ENCODE data around the gene KRTAP5-11.

KRTAP5-11 gene

DNA sequence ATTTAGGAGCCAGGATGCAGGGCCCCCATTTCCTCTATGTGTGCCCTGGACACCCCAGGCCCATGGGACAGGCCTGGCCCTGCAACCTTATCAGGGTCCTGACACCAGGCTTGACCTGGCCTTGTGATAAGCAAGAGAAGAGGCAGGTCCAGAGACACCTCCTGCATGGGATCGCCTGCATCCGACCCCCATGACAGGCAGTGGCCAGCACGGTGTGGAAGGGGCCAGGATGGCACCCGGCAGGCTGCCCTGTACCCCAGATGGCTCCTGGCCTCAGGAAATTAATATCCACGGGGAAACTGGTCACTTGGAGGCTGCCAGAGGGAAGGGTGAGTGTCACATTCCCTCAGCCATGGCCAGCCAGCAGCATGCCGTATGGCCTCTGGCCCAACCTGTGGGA is 27.7 kb downstream of the KRTAP5-11 start:
- Histone ChIP-seq H3K36me3 (no peaks in the 10 kb centered on the region), H3K27me3 (no peaks in the 10 kb centered on the region; a peak in 1 of 22 replicates), H4K20me1 (no peaks in the 10 kb centered on the region), H3K27ac (no peak overlapping the region), H3K9ac (no peak overlapping the region), H3K4me1 (peaks cover 0 to 18% (median 14%) of the 10 kb centered on the region in 10 experiments; a peak in 16 of 20 replicates), H3K9me3 (replicated peaks in 1 of 11) (no peaks in the 10 kb centered on the region), H3K4me2 (no peak overlapping the region), H3K4me3 (no peak overlapping the region)
- TF ChIP-seq Cebpa-rat (IDR thresholded peaks at IDR 0.05): no peak

DNA sequence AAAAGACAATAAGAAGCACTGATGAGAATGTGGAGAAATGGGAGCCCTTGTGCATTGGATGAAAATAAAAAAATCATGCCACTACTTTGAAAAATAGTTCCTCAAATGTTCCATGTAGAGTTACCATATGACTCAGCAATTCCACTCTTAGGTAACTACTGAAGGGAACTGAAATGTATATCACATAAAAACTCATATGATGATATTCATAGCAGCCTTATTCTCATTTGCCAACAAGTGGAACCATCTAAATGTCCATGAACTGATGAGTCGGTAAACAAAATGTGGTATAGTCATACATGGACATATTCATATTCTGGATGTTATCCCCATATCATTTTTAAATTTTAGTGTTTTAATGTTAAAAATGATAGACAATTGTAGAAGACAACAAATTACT is 31.0 kb downstream of the KRTAP5-11 start:
- Histone ChIP-seq H4K20me1 (no peaks in the 10 kb centered on the region; a peak in 1 of 22 replicates), H3K27me3 (peaks cover 0 to 5% (median 0%) of the 10 kb centered on the region in 11 experiments; a peak in 1 of 22 replicates), H3K27ac (peak overlapping the region in 4 of 11 experiments; percentile 17 to 52 (median 30); a peak in 2 of 22 replicates), H3K9me3 (replicated peaks in 1 of 11) (peaks cover 0 to 6% (median 2%) of the 10 kb centered on the region in 11 experiments; a peak in 10 of 22 replicates), H3K4me3 (no peak overlapping the region), H3K9ac (no peak overlapping the region), H3K4me2 (peak overlapping the region in 8 of 11 experiments; percentile 20 to 66 (median 44); a peak in 14 of 22 replicates), H3K4me1 (peaks cover 24 to 48% (median 36%) of the 10 kb centered on the region in 10 experiments), H3K36me3 (0 out of 22 replicates have a peak, but pooled peaks cover 0 to 4% (median 0%) of the 10 kb centered on the region in 11 experiments)
- TF ChIP-seq Cebpa-rat (IDR thresholded peaks at IDR 0.05): no peak

GRCh38 chr11:71548716-71549151 is 33.9 kb downstream of the KRTAP5-11 start:
- peaks cover 0 to 6% (median 0%) of the 10 kb centered on the region in 11 experiments; a peak in 1 of 22 replicates for H3K36me3 ChIP-seq
- H3K9ac ChIP-seq: no peak overlapping the region
- H4K20me1 ChIP-seq: no peaks in the 10 kb centered on the region; a peak in 1 of 22 replicates
- H3K9me3 ChIP-seq (replicated peaks in 1 of 11): peaks cover 10 to 23% (median 17%) of the 10 kb centered on the region in 11 experiments; a peak in 20 of 22 replicates
- 0 out of 22 replicates have a peak, but pooled peaks of 1 of the 11 experiments have one; percentile 12 for TF ChIP-seq Cebpa-rat (IDR thresholded peaks at IDR 0.05)
- H3K4me2 ChIP-seq: peak overlapping the region; percentile 33 to 74 (median 61); a peak in 21 of 22 replicates
- no peak overlapping the region for H3K4me3 ChIP-seq
- H3K27me3 ChIP-seq: peaks cover 0 to 5% (median 0%) of the 10 kb centered on the region in 11 experiments; a peak in 1 of 22 replicates
- H3K27ac ChIP-seq: no peak overlapping the region
- peaks cover 42 to 73% (median 57%) of the 10 kb centered on the region in 10 experiments for H3K4me1 ChIP-seq

GRCh38 chr11:71548120-71548519 is 34.6 kb downstream of the KRTAP5-11 start, which contains the start of gene KRTAP5-9:
Gene KRTAP5-9, plus strand, starts transcription at chr11:71548420. Its CDS starts 238 bp downstream, at chr11:71548658.
- H3K4me3 ChIP-seq: no peak within 1 kb of the TSS
- H3K36me3 ChIP-seq: peaks cover 0 to 6% (median 0%) of the 10 kb centered on the region in 11 experiments; a peak in 1 of 22 replicates
- peaks cover 48 to 79% (median 63%) of the 10 kb centered on the region in 10 experiments for H3K4me1 ChIP-seq
- peaks cover 10 to 23% (median 17%) of the 10 kb centered on the region in 11 experiments; a peak in 20 of 22 replicates for H3K9me3 ChIP-seq (replicated peaks in 1 of 11)
- H3K4me2 ChIP-seq: peak within 1 kb of the TSS; percentile 33 to 74 (median 61)
- no peak within 1 kb of the TSS for H3K9ac ChIP-seq
- no peaks in the 10 kb centered on the region; a peak in 1 of 22 replicates for H4K20me1 ChIP-seq
- H3K27me3 ChIP-seq: peaks cover 0 to 5% (median 0%) of the 10 kb centered on the region in 11 experiments; a peak in 1 of 22 replicates
- no peak for TF ChIP-seq Cebpa-rat (IDR thresholded peaks at IDR 0.05)
- H3K27ac ChIP-seq: no peak within 1 kb of the TSS

DNA sequence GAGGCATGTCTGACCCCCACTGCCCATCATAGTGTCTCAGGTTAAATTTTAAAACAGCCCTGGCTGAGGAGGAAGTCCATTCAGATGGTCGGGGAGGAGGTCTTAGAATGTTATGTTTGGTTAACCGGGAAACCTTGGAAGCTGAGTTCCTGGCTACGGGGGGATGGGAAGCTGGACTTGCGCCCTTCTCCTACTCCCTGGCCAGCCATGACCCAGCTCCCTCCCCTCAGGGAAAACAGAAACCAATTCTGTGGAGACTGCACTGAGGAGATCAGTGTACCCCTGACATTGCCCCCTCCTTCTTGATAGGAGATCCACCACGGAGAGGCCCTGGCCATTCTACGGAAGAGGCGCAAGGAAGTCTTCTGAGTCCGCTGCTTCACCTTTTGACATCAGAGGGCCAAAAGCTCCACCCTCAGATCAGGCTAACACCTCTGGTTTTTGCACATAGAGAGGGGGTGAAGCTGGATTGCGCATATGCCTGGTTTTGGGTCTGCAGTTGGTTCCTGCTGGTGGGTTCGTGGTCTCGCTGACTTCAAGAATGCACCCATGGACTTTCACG is 37.2 kb downstream of the KRTAP5-11 start:
- H3K9ac ChIP-seq: 0 out of 22 replicates have a peak overlapping the region, but pooled peaks of 1 of the 11 experiments have one; percentile 0
- peaks cover 0 to 5% (median 0%) of the 10 kb centered on the region in 11 experiments; a peak in 1 of 22 replicates for H3K27me3 ChIP-seq
- peaks cover 20 to 39% (median 31%) of the 10 kb centered on the region in 11 experiments for H3K9me3 ChIP-seq (replicated peaks in 1 of 11)
- no peak for TF ChIP-seq Cebpa-rat (IDR thresholded peaks at IDR 0.05)
- peaks cover 0 to 8% (median 0%) of the 10 kb centered on the region in 11 experiments; a peak in 3 of 22 replicates for H3K36me3 ChIP-seq
- H3K4me1 ChIP-seq: peaks cover 46 to 81% (median 73%) of the 10 kb centered on the region in 10 experiments
- no peaks in the 10 kb centered on the region; a peak in 1 of 22 replicates for H4K20me1 ChIP-seq
- peak overlapping the region in 7 of 11 experiments; percentile 24 to 83 (median 81); a peak in 10 of 22 replicates for H3K27ac ChIP-seq
- no peak overlapping the region for H3K4me3 ChIP-seq
- H3K4me2 ChIP-seq: peak overlapping the region in 10 of 11 experiments; percentile 34 to 98 (median 88); a peak in 18 of 22 replicates

GRCh38 chr11:71544525-71545214 is 38.0 kb downstream of the KRTAP5-11 start:
- Histone ChIP-seq H3K9me3 (replicated peaks in 1 of 11) (peaks cover 28 to 47% (median 38%) of the 10 kb centered on the region in 11 experiments), H3K27ac (peak overlapping the region in 9 of 11 experiments; percentile 58 to 83 (median 75); a peak in 17 of 22 replicates), H3K27me3 (peaks cover 0 to 5% (median 0%) of the 10 kb centered on the region in 11 experiments; a peak in 1 of 22 replicates), H4K20me1 (no peaks in the 10 kb centered on the region; a peak in 1 of 22 replicates), H3K36me3 (peaks cover 0 to 12% (median 0%) of the 10 kb centered on the region in 11 experiments; a peak in 3 of 22 replicates), H3K4me1 (peaks cover 46 to 75% (median 73%) of the 10 kb centered on the region in 10 experiments), H3K4me2 (peak overlapping the region; percentile 80 to 98 (median 89); a peak in 21 of 22 replicates), H3K9ac (peak overlapping the region in 6 of 11 experiments; percentile 33 to 71 (median 70); a peak in 11 of 22 replicates), H3K4me3 (peak overlapping the region in 1 of 10 experiments; percentile 42; a peak in 1 of 20 replicates)
- TF ChIP-seq Cebpa-rat (IDR thresholded peaks at IDR 0.05): no peak

- peak in 1 of 11 experiments; percentile 72; a peak in 1 of 22 replicates for TF ChIP-seq Cebpa-rat (IDR thresholded peaks at IDR 0.05)
- peak overlapping the region in 10 of 11 experiments; percentile 18 to 71 (median 59); a peak in 14 of 22 replicates for H3K9ac ChIP-seq
- peaks cover 28 to 52% (median 40%) of the 10 kb centered on the region in 11 experiments for H3K9me3 ChIP-seq (replicated peaks in 1 of 11)
- peaks cover 0 to 5% (median 0%) of the 10 kb centered on the region in 11 experiments; a peak in 1 of 22 replicates for H3K27me3 ChIP-seq
- no peaks in the 10 kb centered on the region; a peak in 1 of 22 replicates for H4K20me1 ChIP-seq
- peak overlapping the region; percentile 80 to 98 (median 89) for H3K4me2 ChIP-seq
- peak overlapping the region in 10 of 11 experiments; percentile 48 to 83 (median 71); a peak in 20 of 22 replicates for H3K27ac ChIP-seq
- peak overlapping the region in 7 of 10 experiments; percentile 4 to 43 (median 38); a peak in 12 of 20 replicates for H3K4me3 ChIP-seq
- peaks cover 46 to 73% (median 67%) of the 10 kb centered on the region in 10 experiments for H3K4me1 ChIP-seq
- peaks cover 0 to 12% (median 0%) of the 10 kb centered on the region in 11 experiments; a peak in 3 of 22 replicates for H3K36me3 ChIP-seq
These were observed 38.8 kb downstream of the KRTAP5-11 start for GRCh38 chr11:71543866-71544265.
